Measurements from ENCODE around the gene TGFB1I1.
"Not testable (repeated sequence)": the region's sequence is repeated elsewhere in the genome, so short reads cannot be mapped to it uniquely, and the experiment has no call there.

Gene TGFB1I1

GRCh38 chr16:31501966-31502348, 30.0 kb downstream of the TGFB1I1 start:
- H3K9me3 ChIP-seq (ENCODE audit: control insufficient read depth, insufficient read depth, low read length): no peaks in the 10 kb centered on the region
- no peak for TF ChIP-seq CTCF (IDR thresholded peaks at IDR 0.05; ENCODE audit: low read depth, low read length, poor library complexity, severe bottlenecking)
- no peak for TF ChIP-seq EZH2phosphoT487 (IDR thresholded peaks at IDR 0.05; ENCODE audit: borderline replicate concordance, low read length)
- peaks cover 5% of the 10 kb centered on the region; the same call in 1 of the 2 replicates for H4K20me1 ChIP-seq (ENCODE audit: control insufficient read depth, insufficient read depth, low read depth, low read length)
- peaks cover 16% of the 10 kb centered on the region for H3K4me1 ChIP-seq (ENCODE audit: control insufficient read depth, low read length)
- no peak overlapping the region for H3K4me2 ChIP-seq (ENCODE audit: low read length)
- no peak overlapping the region for H3K4me3 ChIP-seq (ENCODE audit: low read length)
- H3K9me2 ChIP-seq (replicated peaks; ENCODE audit: control insufficient read depth, low read length): no peaks in the 10 kb centered on the region
- H3K79me2 ChIP-seq (ENCODE audit: control insufficient read depth, low read length): peaks cover 2% of the 10 kb centered on the region; the same call in 1 of the 2 replicates
- peaks cover 7% of the 10 kb centered on the region for H3F3A ChIP-seq (ENCODE audit: control insufficient read depth, insufficient read depth)
- no peak overlapping the region for H3K27ac ChIP-seq (ENCODE audit: low read depth, low read length)
- H3K36me3 ChIP-seq (ENCODE audit: control insufficient read depth, low read length): peaks cover 6% of the 10 kb centered on the region; the same call in 1 of the 2 replicates
- no peaks in the 10 kb centered on the region for H3K27me3 ChIP-seq (ENCODE audit: control insufficient read depth, low read length)

GRCh38 chr16:31502981-31503380, 31.0 kb downstream of the TGFB1I1 start:
- Histone ChIP-seq H3K4me2 (ENCODE audit: low read length) (no peak overlapping the region), H3K9me2 (replicated peaks; ENCODE audit: control insufficient read depth, low read length) (no peaks in the 10 kb centered on the region), H3K4me3 (ENCODE audit: low read length) (no peak overlapping the region), H4K20me1 (ENCODE audit: control insufficient read depth, insufficient read depth, low read depth, low read length) (peaks cover 5% of the 10 kb centered on the region; the same call in 1 of the 2 replicates), H3K36me3 (ENCODE audit: control insufficient read depth, low read length) (peaks cover 6% of the 10 kb centered on the region; the same call in 1 of the 2 replicates), H3K4me1 (ENCODE audit: control insufficient read depth, low read length) (peaks cover 24% of the 10 kb centered on the region), H3K79me2 (ENCODE audit: control insufficient read depth, low read length) (peaks cover 12% of the 10 kb centered on the region), H3K27ac (ENCODE audit: low read depth, low read length) (no peak overlapping the region), H3K27me3 (ENCODE audit: control insufficient read depth, low read length) (no peaks in the 10 kb centered on the region), H3K9me3 (ENCODE audit: control insufficient read depth, insufficient read depth, low read length) (no peaks in the 10 kb centered on the region), H3F3A (ENCODE audit: control insufficient read depth, insufficient read depth) (peaks cover 7% of the 10 kb centered on the region)
- no peak for TF ChIP-seq EZH2phosphoT487 (IDR thresholded peaks at IDR 0.05; ENCODE audit: borderline replicate concordance, low read length)
- TF ChIP-seq CTCF (IDR thresholded peaks at IDR 0.05; ENCODE audit: low read depth, low read length, poor library complexity, severe bottlenecking): no peak

DNA sequence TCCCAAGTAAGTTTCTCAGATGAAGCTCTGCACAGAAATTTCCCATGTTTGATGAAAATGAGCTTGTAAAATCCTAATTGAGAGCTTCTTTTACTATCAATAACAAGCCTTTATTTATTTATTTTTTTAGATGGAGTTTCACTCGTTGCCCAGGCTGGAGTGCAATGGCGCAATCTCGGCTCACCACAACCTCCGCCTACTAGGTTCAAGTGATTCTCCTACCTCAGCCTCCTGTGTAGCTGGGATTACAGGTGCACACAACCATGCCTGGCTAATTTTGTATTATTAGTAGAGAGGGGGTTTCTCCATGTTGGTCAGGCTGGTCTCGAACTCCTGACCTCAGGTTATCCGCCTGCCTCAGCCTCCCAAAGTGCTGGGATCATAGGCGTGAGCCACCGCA, 31.6 kb downstream of the TGFB1I1 start:
- H3K4me3 ChIP-seq (ENCODE audit: low read length); H3K27ac ChIP-seq (ENCODE audit: low read depth, low read length); H3F3A ChIP-seq (ENCODE audit: control insufficient read depth, insufficient read depth); H3K9me3 ChIP-seq (ENCODE audit: control insufficient read depth, insufficient read depth, low read length); H3K27me3 ChIP-seq (ENCODE audit: control insufficient read depth, low read length); H3K9me2 ChIP-seq (replicated peaks; ENCODE audit: control insufficient read depth, low read length); H3K4me2 ChIP-seq (ENCODE audit: low read length); H3K36me3 ChIP-seq (ENCODE audit: control insufficient read depth, low read length); H4K20me1 ChIP-seq (ENCODE audit: control insufficient read depth, insufficient read depth, low read depth, low read length): not testable (repeated sequence)
- Histone ChIP-seq H3K4me1 (ENCODE audit: control insufficient read depth, low read length) (peaks cover 24% of the 10 kb centered on the region), H3K79me2 (ENCODE audit: control insufficient read depth, low read length) (peaks cover 16% of the 10 kb centered on the region)

DNA sequence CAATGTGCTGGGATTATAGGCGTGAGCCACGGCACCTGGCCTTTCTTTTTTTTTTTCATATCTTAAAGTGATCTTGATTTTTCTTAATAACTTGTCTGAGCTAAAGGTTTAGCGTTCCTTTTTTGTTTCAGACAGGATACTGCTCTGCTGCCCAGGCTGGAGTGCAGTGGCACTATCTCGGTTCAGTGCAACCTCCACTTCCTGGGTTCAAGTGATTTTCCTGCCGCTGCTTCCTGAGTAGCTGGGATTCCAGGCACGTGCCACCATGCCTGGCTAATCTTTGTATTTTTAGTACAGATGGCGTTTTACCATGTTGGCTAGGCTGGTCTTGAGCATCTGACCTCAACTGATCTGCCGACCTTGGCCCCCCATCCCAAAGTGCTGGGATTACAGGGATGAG, 32.2 kb downstream of the TGFB1I1 start:
- H3K4me1 ChIP-seq (ENCODE audit: control insufficient read depth, low read length): peaks cover 28% of the 10 kb centered on the region
- H3K4me2 ChIP-seq (ENCODE audit: low read length): no peak overlapping the region
- H3K27me3 ChIP-seq (ENCODE audit: control insufficient read depth, low read length): no peaks in the 10 kb centered on the region
- peaks cover 6% of the 10 kb centered on the region; the same call in 1 of the 2 replicates for H3K36me3 ChIP-seq (ENCODE audit: control insufficient read depth, low read length)
- H3K9me2 ChIP-seq (replicated peaks; ENCODE audit: control insufficient read depth, low read length): no peaks in the 10 kb centered on the region
- H3F3A ChIP-seq (ENCODE audit: control insufficient read depth, insufficient read depth): peaks cover 7% of the 10 kb centered on the region
- no peaks in the 10 kb centered on the region for H3K9me3 ChIP-seq (ENCODE audit: control insufficient read depth, insufficient read depth, low read length)
- H3K27ac ChIP-seq (ENCODE audit: low read depth, low read length): no peak overlapping the region
- TF ChIP-seq CTCF (IDR thresholded peaks at IDR 0.05; ENCODE audit: low read depth, low read length, poor library complexity, severe bottlenecking) (no peak), EZH2phosphoT487 (IDR thresholded peaks at IDR 0.05; ENCODE audit: borderline replicate concordance, low read length) (no peak)
- peaks cover 20% of the 10 kb centered on the region for H3K79me2 ChIP-seq (ENCODE audit: control insufficient read depth, low read length)
- peaks cover 5% of the 10 kb centered on the region; the same call in 1 of the 2 replicates for H4K20me1 ChIP-seq (ENCODE audit: control insufficient read depth, insufficient read depth, low read depth, low read length)
- no peak overlapping the region for H3K4me3 ChIP-seq (ENCODE audit: low read length)
